Testis (tissue), 2 donors: ENCODE measurements around the gene ARPIN.

Experiments used
- POLR2A ChIP-seq: fragments of 450-650 bp; IDR thresholded peaks from one replicate; pipeline ENCODE4 v1.6.1; 2017; ENCODE audit warnings: antibody characterized with exemption, mild to moderate bottlenecking, moderate library complexity
- TF ChIP-seq, protein P1 (sequence below), 3 experiments: fragments of 450-650 bp in 2 of 3; fragments of 200-600 bp in 1 of 3; sonication (generic) in 1 of 3; IDR thresholded peaks; one replicate each; pipeline ENCODE4 v1.5.1; 2016 to 2019; ENCODE audit warnings: antibody characterized with exemption in 3 of 3, mild to moderate bottlenecking in 2 of 3, moderate library complexity in 1 of 3

DNA sequence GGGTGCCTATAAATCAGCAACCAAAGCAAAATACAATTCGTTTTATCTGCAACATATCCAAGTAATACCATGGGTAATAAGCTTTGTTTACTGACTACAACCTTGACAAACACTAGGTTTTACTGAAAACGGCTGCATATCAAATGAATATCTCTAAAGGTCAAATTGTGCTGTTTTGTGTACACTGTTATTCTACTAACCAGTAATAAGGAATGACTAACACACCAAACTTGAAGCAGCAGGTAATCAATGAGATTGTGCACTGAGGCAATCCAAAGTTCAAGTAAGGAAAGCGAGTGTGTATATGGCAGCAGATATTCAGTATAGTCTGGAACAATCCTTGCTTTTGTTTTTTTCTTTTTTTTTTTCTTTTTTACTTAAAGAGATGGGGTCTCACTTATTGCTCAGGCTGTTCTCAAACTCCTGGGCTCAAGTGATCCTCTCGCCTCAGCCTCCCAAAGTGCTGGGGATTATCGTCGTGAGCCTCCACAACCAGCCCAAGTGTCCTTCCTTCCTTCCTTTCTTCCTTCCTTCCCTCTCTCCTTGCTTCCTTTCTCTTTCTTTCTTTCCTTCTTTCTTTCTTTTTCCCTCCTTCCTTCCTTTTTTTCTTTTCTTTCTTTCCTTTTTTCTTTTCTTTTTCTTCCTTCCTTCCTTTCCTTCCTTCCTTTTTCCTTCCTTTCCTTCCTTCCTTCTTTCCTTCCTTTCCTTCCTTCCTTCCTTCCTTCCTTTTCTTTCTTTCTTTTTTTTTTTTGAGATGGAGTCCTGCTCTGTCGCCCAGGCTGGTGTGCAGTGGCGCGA is 53.9 kb downstream of the ARPIN start:
- TF ChIP-seq, protein P1, sequence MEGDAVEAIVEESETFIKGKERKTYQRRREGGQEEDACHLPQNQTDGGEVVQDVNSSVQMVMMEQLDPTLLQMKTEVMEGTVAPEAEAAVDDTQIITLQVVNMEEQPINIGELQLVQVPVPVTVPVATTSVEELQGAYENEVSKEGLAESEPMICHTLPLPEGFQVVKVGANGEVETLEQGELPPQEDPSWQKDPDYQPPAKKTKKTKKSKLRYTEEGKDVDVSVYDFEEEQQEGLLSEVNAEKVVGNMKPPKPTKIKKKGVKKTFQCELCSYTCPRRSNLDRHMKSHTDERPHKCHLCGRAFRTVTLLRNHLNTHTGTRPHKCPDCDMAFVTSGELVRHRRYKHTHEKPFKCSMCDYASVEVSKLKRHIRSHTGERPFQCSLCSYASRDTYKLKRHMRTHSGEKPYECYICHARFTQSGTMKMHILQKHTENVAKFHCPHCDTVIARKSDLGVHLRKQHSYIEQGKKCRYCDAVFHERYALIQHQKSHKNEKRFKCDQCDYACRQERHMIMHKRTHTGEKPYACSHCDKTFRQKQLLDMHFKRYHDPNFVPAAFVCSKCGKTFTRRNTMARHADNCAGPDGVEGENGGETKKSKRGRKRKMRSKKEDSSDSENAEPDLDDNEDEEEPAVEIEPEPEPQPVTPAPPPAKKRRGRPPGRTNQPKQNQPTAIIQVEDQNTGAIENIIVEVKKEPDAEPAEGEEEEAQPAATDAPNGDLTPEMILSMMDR (IDR thresholded peaks at IDR 0.05): no peak
- no peak for TF ChIP-seq POLR2A
